Measurements from ENCODE around the gene GTF2F2. TPM values are rescaled to one million over a fixed set of nuclear protein-coding genes. Genes with fewer than 3 reads are reported as not detected.

GTF2F2 gene
- total RNA-seq, 4 donors from 2014 or later: 11.5 to 16.9 (median 13.3) TPM

GRCh38 chr13:45269204-45269603 is 148.9 kb downstream of the GTF2F2 start:
- DNase-seq (no peak), ATAC-seq (no peak)
- no peak overlapping the region for H3K27ac ChIP-seq
- H3K27me3 ChIP-seq: no peaks in the 10 kb centered on the region
- no peaks in the 10 kb centered on the region for H3K9me3 ChIP-seq
- intact Hi-C loops (cut with DNase I; ENCODE audit: low total_unique reads): no loop called here
- in situ Hi-C loops (cut with MboI; ENCODE audit: low sequenced_read_pairs in 4 of 4): no loop called here
- H3K36me3 ChIP-seq: no peaks in the 10 kb centered on the region
- H3K4me3 ChIP-seq: no peak overlapping the region
- no peaks in the 10 kb centered on the region for H3K4me1 ChIP-seq
- no peak for TF ChIP-seq POLR2A (IDR thresholded peaks at IDR 0.05)
- no peak for TF ChIP-seq CTCF (IDR thresholded peaks at IDR 0.05 in 4 of 5, conservative IDR thresholded peaks at IDR 0.05 in 1 of 5)

- ATAC-seq: no peak
- Histone ChIP-seq H3K27ac (no peak overlapping the region), H3K4me1 (peaks cover 0 to 12% of the 10 kb centered on the region in 2 donors), H3K9me3 (no peaks in the 10 kb centered on the region), H3K4me3 (no peak overlapping the region), H3K27me3 (no peaks in the 10 kb centered on the region), H3K36me3 (no peaks in the 10 kb centered on the region)
- intact Hi-C loops (cut with DNase I; ENCODE audit: low total_unique reads): loop anchor here (5.0 kb wide), 1 partner anchor 215 kb away; no protein-coding TSS in a partner anchor
- TF ChIP-seq POLR2A (IDR thresholded peaks at IDR 0.05): no peak
- no peak for TF ChIP-seq CTCF (IDR thresholded peaks at IDR 0.05 in 4 of 5, conservative IDR thresholded peaks at IDR 0.05 in 1 of 5)
- in situ Hi-C loops (cut with MboI; ENCODE audit: low sequenced_read_pairs in 4 of 4): no loop called here
- no peak for DNase-seq
Measured at GRCh38 chr13:45276913-45277312, 156.6 kb downstream of the GTF2F2 start.

- no peaks in the 10 kb centered on the region for H3K9me3 ChIP-seq
- H3K4me3 ChIP-seq: no peak overlapping the region
- no peaks in the 10 kb centered on the region for H3K36me3 ChIP-seq
- H3K27ac ChIP-seq: no peak overlapping the region
- intact Hi-C loops (cut with DNase I; ENCODE audit: low total_unique reads): loop anchor here (5.0 kb wide), 1 partner anchor 216 kb away; no protein-coding TSS in a partner anchor
- peaks cover 0 to 12% of the 10 kb centered on the region in 2 donors for H3K4me1 ChIP-seq
- ATAC-seq (no peak), DNase-seq (no peak)
- no peaks in the 10 kb centered on the region for H3K27me3 ChIP-seq
- TF ChIP-seq POLR2A (IDR thresholded peaks at IDR 0.05): no peak
- TF ChIP-seq CTCF (IDR thresholded peaks at IDR 0.05 in 4 of 5, conservative IDR thresholded peaks at IDR 0.05 in 1 of 5): no peak
- in situ Hi-C loops (cut with MboI; ENCODE audit: low sequenced_read_pairs in 4 of 4): no loop called here
Measured at GRCh38 chr13:45278096-45278645, 157.9 kb downstream of the GTF2F2 start.

GRCh38 chr13:45280011-45280410 is 159.7 kb downstream of the GTF2F2 start:
- in situ Hi-C loops (cut with MboI; ENCODE audit: low sequenced_read_pairs in 4 of 4): loop anchor here in 1 of 4 donors (10.0 kb wide), 1 partner anchor 235 kb away; no protein-coding TSS in a partner anchor
- no peaks in the 10 kb centered on the region for H3K9me3 ChIP-seq
- no peak for ATAC-seq

More at GRCh38 chr13:45280011-45280410, 159.7 kb downstream of the GTF2F2 start:
- Histone ChIP-seq H3K27ac (no peak overlapping the region), H3K4me3 (no peak overlapping the region), H3K36me3 (no peaks in the 10 kb centered on the region), H3K27me3 (no peaks in the 10 kb centered on the region), H3K4me1 (peaks cover 0 to 12% of the 10 kb centered on the region in 2 donors)
- intact Hi-C loops (cut with DNase I; ENCODE audit: low total_unique reads): loop anchor here (2.0 to 10.0 kb wide), 3 partner anchors 29 to 1375 kb away; partner anchors contain the start of gene GTF2F2
- DNase-seq: no peak
- TF ChIP-seq POLR2A (IDR thresholded peaks at IDR 0.05) (no peak), CTCF (IDR thresholded peaks at IDR 0.05 in 4 of 5, conservative IDR thresholded peaks at IDR 0.05 in 1 of 5) (no peak)
